ENCODE results near the gene SUGCT. TPM values are rescaled to one million over a fixed set of nuclear protein-coding genes. Genes with fewer than 3 reads are reported as not detected.

SUGCT gene
- polyA plus RNA-seq, 1 experiment: 12.5 TPM

- CTCF ChIA-PET: no interaction called here
These were observed 774.7 kb downstream of the SUGCT start for GRCh38 chr7:40909346-40909980.

More at GRCh38 chr7:40909346-40909980, 774.7 kb downstream of the SUGCT start:
- H3K9me3 ChIP-seq (ENCODE audit: control insufficient read depth, insufficient read depth, low read length): no peaks in the 10 kb centered on the region
- POLR2A ChIA-PET: no interaction called here
- H3K4me3 ChIP-seq (ENCODE audit: low read depth, low read length): no peak overlapping the region
- TF ChIP-seq, protein P1, sequence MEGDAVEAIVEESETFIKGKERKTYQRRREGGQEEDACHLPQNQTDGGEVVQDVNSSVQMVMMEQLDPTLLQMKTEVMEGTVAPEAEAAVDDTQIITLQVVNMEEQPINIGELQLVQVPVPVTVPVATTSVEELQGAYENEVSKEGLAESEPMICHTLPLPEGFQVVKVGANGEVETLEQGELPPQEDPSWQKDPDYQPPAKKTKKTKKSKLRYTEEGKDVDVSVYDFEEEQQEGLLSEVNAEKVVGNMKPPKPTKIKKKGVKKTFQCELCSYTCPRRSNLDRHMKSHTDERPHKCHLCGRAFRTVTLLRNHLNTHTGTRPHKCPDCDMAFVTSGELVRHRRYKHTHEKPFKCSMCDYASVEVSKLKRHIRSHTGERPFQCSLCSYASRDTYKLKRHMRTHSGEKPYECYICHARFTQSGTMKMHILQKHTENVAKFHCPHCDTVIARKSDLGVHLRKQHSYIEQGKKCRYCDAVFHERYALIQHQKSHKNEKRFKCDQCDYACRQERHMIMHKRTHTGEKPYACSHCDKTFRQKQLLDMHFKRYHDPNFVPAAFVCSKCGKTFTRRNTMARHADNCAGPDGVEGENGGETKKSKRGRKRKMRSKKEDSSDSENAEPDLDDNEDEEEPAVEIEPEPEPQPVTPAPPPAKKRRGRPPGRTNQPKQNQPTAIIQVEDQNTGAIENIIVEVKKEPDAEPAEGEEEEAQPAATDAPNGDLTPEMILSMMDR (IDR thresholded peaks at IDR 0.05; ENCODE audit: low read depth, low read length): no peak
- H3K27ac ChIP-seq (ENCODE audit: low read depth, low read length): no peak overlapping the region
- DNase-seq (ENCODE audit: low read depth, low spot score): no peak
- no peaks in the 10 kb centered on the region for H3K27me3 ChIP-seq (ENCODE audit: control insufficient read depth, insufficient read depth, low read length)

Small RNAs within 50 kb of the gene (small RNA-seq; reads per million reads assigned to genes)
- gene AC006023.1 (ENCODE audit: insufficient read length, low read depth) (not detected), gene AC006023.2 (ENCODE audit: insufficient read length, low read depth) (not detected)

Other genes with a start within 250 kb of the SUGCT start
- gene CDK13, start 184.7 kb upstream of the SUGCT start, polyA plus RNA-seq (2011; rRNA removed): 34.1 and 44.2 TPM in 2 replicates
- gene MPLKIP, start 383 bp upstream of the SUGCT start, polyA plus RNA-seq (2011; rRNA removed): 22.3 and 31.1 TPM in 2 replicates

Measured in AG04450 (cell line).